NCI-H510A (cell line): Measurements from ENCODE around the gene HIPK4.

ENCODE experiments used
- DNase-seq: peaks from one replicate; lab custom pipeline; 2025; lab: John Stamatoyannopoulos, UW

HIPK4 gene

DNA sequence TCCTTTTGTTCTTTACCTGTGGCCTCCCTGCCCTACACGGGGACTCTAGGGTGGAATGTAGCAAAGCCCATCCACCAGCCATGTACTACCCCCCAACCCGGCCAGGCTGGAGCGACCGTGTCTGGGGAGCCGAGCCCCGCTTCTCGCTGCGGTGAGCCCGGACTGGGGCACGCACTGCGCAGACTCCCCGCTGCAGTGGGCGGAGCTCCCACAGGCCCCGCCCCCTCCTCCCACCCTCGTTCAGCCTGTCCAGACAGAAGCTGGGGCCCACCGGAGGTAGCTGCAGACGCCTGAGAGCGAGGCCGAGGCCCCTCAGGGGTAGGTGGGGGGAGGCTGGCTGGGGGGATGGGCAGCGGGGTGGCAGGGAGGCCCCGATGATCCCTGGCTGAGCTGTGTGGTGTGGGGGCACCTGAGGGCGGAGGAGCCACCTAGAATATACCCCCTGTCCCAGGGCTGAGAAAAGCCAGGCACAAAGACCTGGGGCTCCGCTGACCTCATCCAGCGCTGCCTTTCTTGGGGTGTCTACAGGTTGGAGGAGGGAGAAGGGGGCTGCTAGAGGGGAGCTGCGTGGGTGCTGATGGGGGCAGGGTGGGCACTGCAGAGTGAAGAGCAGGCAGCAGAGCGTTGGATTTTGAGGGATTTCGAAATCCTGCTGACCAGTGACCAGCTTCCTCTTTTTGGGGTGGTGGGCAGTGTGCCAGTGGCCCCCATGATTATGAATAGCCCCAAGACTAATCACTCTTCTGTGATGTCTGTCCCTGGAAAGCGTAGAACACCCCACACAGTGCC, 24.2 kb downstream of the HIPK4 start:
- DNase-seq = no peak

DNA sequence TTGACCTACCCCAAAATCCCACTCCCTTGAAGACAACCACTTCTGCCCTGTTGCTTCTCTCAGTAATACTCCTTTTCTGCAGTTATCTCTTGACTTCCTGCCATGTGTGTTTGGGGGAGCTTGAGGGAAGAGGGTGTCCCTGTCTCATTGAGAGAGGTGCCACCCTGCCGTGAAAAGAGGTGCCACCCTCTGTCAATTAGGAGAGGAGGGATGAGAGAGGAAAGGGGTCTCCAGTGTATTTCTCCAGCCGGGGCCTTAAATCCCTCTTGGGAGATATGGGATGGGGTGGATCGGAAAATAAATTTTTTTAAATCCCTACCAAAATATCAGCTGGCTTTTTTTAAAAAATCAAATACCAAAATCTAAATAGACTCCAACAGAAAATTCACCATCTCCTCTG, 25.0 kb downstream of the HIPK4 start:
- no peak for DNase-seq

DNA sequence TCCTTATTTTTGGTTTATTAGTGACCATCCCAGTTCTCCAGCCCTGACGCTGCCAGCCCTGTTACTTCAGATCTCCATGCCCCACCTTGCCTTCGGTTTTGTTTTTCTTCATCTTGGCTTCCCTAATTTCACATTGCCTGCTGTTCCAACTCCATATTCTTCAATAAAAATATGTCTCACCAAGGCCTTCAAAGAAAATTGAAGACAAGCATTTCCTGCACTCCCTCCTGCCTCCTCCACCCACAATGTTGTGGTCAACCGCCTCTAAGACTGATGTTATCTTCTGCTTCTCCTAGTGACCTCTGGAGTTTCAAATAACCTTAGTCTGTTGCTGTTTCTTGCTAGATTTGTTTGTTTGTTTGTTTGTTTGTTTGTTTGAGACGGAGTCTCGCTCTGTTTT, 26.9 kb downstream of the HIPK4 start:
- no peak for DNase-seq

DNA sequence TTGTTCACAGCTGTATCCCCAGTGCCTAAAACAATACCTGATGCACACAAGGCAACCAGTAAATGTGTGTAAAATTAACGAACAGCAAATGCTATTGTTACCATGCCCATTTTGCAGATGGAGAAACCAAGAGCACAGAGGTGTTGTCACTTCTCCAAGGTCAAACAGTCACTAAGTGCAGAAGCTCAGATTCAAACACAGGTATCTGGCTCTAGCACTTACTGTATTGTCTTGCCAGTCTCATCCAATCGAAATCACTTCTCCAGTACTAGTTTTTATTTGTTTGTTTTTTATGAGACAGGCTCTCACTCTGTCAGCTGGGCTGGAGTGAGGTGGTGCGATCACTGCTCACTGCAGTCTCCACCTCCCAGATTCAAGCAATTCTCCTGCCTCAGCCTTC, 27.8 kb downstream of the HIPK4 start:
- no peak for DNase-seq

DNA sequence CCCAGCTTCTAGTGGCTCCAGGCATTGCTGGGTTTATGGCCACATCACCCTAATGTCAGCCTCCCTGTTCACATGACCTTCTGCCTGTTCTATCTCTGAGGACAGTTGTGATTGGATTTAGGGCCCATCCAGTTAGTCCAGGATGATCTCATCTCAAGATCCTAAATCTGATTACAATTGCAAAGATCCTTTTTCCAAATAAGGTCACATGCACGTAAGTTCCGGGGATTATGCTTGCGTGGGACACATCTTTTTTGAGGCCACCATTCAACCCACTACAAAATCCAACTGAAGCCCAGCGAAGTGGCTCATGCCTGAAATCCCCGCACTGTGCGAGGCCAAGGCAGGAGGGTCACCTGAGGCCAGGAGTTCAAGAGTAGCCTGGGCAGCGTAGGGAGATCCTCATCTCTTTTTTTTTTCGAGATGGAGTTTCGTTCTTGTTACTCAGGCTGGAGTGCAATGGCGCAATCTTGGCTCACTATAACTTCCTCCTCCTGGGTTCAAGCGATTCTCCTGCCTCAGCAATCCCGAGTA, 29.2 kb downstream of the HIPK4 start:
- no peak for DNase-seq

DNA sequence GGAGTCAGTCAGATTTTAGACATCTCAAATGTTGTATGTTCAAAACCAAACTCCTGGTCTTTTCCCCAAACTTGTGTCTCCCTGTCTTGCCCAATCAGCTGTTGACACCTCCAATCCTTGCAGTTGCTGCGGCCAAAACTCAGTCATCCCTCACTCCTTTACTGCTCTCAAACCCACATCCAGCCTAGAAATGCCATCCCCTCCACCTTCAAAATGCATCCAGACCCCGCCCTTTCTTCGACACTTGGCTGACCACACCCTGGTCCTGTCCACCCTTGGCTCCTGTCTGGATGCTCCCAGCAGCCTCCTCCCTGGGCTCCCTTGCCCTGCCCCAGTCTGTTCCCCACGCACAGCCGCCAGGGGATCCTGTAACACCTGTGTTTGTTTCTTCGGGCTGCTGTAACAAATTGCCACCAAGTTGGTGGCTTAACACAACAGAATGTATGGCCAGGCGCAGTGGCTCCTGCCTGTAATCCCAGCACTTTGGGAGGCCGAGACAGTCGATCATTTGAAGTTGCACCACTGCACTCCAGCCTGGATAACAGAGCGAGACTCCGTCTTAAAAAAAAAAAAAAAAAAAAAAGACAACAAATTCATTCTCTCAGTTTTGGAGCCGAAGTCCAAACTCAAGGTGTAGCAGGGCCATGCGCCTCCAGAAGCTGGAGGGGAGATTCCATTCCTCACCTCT, 29.8 kb downstream of the HIPK4 start:
- no peak for DNase-seq

DNA sequence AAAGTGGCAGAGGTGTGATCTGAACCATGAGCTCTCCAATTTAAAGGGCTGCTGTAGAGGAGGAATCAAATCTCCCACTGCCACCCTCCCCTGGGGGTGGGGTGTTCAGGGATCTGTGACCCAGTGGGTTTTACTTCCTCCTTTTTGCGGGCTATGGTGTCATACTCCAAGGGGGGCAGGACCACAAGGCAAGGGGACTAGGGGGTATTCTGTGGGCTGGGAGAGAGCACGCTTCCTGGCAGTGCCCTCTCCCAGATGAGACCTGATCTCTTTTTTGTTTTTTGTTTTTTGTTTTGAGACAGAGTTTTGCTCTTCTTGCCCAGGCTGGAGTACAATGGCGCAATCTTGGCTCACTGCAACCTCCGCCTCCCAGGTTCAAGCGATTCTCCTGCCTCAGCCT, 31.2 kb downstream of the HIPK4 start:
- DNase-seq = no peak

DNA sequence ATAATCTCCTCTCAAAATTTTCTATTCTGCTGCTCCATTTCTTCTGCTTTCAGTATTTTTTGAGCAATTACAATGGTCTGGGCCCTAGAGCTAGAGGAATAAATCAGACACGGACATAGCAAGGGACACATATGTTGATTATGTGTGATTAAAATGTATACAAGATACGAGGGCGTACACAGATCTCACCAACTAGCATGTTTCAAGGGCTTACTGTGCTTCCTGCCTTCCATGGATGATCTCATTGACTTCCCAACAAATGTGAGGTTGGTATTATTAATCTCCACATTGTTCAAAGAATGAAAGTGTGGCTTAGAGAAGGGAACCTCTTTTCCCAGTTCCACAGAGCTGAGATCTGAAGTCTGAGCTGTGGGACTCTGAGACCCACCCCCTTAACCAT, 32.3 kb downstream of the HIPK4 start:
- no peak for DNase-seq

DNA sequence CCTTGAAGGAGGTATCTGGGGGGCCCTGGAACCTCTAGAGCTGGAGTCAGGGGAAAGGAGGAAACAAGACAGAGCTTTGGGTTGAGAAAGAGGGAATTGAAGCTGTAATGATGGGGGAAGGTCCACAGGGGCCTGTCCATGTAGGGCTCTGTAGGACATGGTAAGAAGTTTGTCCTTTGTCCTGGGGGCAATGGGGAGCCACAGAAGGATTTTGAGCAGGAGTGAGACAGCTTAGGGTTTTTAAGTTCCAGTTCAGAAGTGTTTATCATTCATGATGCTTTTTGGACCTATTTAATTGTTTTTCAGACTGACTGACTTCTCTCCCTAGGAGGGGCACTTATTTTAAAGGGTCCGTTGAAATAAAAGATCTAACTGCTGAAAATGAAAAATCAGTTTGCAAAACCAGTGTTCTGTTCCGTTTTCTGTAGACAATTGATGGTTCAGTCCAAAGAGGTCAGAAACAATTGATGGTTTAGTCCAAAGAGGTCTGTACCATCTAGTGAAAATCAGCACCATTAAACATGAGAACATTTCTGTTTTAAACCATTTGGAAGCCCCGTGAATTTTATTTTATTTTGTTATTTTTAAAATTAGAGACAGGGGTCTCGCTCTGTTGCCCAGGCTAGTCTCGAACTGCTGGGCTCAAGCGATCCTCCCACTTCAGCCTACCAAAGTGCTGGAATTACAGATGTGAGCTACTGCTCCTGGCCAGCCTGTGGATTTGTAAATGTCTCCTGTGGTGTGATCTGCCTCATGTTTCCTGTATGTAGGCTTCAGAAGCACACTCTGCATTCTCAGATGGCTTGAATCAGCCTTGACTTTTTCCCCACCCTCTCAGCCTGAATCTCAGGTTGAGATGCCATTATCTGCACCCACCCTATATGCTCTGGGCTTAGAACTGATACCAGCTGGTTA, 33.0 kb downstream of the HIPK4 start:
- no peak for DNase-seq

DNA sequence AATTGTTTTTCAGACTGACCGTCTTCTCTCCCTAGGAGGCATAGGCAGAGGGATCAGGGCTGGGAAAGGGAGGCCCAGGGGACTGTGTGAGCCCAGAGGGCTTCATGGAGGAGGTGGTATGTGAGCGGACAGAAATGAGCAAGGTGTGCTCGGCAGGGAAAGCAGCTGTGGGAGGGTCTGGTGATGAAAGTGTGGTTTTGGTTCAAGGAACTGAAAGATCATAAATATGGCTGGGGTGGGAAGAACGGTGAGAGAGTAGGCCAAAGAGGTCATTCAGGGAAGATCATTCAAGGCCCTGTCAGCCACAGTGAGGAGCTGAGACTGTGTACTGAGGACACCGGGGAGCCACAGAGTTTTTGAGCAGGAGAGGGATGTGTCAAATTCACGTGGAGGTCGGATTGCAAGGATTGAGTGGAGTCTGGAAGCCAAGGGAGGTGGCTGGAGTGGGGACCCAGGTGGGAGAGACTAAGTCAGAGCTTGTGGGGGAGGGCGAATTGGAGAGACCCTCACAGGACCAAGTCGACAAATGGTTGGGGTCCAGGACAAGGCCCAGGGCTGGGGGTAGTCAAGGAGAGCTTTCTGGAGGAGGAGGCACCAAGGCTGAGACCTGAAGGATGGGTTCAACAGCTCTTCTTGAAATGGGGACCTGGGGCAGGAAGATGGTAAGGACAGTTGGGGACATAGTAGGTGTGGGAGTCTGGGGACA, 33.9 kb downstream of the HIPK4 start:
- DNase-seq = no peak

DNA sequence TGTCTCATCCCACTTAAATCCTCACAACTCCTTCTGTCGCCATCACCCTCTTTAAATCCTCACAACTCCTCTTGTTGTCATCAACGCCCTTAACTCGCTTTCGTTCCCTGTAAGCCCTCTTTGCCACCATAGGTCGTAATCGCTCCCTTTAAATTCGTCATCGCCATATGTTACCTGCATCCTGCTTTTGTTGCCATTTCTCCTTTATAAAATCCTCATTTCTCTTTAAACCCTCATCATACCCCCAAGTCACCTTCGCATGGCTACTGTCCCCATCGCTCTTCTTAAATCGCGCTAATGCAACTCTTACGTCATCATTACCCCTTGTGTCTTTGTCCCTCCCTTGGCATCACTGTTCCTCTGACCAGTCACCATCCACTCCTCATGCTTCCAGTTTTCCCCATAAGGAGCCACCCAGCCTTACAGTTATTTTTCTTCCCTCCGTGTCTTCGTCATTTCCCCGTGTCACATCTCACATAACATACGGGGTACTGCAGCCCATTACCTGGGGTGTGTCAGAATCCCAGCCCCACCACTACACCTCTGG, 40.9 kb downstream of the HIPK4 start:
- peak; percentile 8 for DNase-seq

DNA sequence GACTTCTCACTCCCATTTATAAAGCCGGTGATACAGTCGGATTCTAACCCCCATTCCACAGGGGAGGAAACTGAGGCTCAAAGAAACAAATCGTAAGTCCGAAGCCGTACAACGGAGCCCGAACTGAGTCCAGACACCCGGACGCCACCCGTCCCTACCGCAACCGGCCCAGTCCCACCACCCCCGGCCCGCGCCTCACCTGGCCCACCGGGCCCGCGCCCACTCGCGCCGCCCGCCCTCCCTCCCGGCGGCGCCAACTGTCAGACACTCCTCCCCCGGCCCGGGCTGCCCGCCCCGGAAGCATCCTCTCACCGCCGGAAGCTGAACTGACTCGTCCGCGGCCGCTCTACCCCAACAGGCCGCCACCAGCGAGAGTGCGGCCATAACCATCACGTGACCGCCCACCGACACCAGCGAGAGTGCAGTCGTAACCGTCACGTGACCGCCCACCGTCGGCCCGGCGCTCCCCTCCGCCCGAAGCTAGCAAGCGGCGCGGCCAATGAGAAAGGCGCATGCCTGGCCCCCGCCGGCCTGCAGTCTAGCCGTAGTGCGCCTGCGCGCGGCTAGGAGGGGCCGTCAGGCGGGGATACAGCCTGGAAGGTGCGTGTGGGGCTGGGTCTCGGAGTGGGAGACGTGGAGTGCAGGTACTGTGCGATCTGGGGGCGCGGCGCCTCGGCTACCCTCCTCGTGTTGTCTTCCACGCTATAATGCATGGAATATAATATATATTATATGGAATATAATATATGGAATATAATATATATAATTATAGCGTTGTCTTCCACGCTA, 41.7 kb downstream of the HIPK4 start, which contains the start of the genes C19orf47 and PLD3:
TSS of gene C19orf47 (minus strand) at position 273 of the 789 bp plus-strand sequence. CDS start 6,540 bp downstream, outside the sequence.
TSS of gene PLD3 (plus strand) at position 571 of the 789 bp plus-strand sequence. CDS start 17,789 bp downstream, outside the sequence.
- DNase-seq = peak; percentile 98

DNA sequence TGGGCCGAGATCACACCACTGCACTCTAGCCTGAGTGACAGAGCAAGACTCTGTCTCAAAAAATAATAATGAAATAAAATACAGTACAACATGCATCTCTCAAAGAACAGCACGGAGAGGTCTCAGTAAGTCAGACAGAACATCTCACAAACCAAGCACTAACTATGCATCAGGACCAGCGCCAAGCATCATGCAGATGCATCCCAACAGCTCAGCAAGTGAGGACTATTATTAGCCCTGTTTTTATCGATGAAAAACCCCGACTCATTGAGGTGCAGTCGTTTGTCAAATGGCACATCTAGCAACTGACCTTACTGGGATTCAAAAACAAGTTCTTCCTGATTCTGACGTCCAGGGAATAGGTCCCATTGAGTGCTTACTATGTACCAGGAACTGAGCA, 45.6 kb downstream of the HIPK4 start:
- no peak for DNase-seq

DNA sequence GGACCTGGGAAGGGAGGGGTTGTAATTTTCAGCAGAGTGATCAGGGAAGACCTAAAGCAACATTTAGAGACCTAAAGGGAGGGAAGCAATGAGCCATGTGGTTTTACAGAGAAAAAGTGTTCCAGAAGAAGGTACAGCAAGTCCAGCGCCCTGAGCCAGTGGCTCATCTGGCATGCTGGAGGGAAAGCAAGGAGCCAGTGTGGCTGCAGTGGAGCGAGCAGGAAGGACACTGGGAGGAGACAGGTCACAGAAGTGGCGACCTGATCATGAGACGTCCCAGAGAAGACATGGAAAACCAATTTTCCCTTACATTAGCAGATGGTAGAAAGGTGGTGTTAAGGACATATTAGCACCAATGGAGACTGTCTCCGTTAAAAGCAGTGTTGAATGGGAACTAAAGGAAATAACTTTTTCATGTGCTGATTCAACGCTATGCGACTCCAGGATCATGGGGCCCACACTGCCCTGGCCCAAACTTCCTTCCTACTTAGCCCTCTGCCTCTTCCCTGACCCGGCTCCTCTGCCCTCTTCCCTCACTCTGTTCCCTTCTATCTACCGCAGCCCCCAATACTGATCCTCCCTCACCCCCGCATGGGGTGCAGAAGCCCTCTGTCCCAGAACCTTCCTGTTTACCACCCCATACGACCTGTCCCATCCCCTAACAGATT, 47.2 kb downstream of the HIPK4 start:
- DNase-seq = no peak

DNA sequence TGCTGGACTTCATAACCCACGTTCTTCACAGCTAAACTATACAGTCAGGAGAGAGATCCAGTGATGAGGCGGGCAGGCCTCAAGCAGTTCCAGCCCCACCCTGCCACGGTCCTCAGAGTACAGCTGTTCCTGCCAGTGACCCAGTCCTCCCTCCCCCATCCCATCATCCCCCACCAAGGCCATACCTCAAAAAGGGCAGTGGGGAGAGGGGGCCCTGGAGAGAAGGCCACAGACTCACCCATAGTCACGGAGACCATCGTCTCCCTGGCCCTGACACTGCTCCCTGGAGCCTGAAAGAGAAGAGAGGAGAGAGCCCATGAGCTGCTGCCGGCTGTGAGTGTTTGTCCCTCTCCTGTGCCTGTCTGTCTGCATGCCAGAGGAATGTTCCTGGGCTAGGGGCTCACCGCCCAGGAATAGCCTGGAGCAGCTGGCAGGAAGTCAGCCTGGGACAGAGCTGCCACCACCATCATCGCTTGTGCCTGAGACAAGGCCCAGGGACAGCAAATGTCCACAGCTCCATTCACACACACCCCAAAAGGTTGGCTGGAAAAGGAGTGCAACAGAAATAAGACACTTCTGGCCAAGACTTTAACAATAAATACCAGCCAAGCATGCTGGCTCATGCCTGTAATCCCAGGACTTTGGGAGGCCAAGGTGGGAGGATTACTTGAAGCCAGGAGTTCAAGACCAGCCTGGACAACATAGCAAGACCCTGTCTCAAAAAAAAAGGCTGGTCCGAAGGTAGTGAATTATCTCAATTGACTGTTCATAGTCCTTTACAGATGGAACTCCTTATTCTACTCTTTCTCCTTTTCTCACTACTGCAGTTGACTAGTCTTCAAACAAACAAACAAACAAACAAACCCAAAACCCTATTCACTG, 48.1 kb downstream of the HIPK4 start:
- DNase-seq = no peak

DNA sequence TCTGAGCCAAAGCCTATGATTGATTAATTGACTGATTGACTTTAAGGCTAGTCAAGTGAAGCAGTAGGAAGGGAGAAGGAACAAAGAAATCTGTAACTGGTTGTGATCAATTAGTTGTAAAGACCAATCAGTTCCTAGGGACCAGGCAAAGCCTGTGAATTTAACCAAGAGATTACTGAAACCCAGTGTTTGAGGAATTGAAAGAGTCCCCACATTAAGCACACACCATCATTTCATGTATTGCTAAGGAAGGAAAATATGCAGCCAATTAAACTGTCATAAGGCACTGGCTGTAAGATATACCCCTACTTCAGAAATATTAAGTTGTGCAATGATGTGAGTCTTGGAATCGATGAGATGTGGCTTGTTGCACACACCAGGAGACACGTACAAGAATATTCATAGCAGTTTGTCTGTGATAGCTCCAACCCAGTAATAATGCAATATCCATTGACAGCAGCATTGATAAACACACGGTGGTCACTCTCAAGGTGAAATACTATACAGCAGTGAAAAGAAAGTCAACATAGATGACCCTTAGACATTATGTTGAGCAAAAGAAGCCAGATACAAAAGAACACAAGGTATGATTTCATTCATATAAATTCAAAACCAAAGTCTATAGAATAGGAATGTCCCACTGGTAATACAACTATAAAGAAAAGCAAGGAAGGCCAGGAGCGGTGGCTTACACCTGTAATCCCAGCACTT, 50.8 kb downstream of the HIPK4 start:
- no peak for DNase-seq

DNA sequence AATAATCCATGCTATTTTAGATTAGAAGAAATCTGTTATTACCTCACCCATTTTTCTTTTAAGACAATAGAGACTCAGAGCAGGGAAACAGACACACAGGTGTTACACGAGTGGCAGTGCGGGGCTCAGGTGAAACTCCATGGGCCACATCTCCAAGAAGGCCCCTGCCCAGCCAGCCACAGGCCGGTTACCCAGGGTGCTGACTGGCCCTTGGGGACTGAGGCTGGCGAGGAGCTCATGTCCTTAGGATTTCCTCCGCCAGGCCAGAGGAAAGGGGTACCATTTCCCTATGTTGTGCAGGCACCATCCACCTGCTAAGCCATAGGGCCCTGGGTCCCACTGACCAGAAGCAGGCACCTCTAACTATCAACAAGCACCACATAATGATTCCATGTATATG, 52.4 kb downstream of the HIPK4 start:
- DNase-seq = no peak

DNA sequence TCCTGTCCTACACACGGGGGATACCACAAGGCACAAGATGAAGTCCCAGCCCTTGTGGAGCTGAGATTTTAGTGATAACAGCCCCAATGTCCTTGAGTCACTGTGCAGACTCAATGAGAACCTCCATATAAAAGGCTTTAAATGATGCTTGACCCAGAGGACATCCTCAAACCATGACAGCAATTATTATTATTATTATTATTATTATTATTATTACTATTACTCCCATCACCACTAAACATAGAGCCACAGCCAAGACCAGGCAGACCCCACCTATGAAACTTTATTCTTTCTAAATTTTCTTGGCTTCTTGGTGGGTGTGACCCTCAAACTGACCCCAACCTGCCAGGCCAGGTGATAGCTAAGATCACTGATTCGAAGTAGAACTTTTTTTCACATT, 52.9 kb downstream of the HIPK4 start:
- no peak for DNase-seq
